ENCODE results near the gene ZBTB42. TPM values are rescaled to one million over a fixed set of nuclear protein-coding genes. Genes with fewer than 3 reads are reported as not detected.

The ZBTB42 gene
- total and polyA plus RNA-seq, 2 of the 4 experiments (the other 2 are of a cell fraction): 1.3 to 2.3 TPM

GRCh38 chr14:104752423-104752734 lies 48.5 kb upstream of the ZBTB42 start:
- peak overlapping the region; percentile 93 for H2AFZ ChIP-seq (replicated peaks; ENCODE audit: low read length, poor library complexity)
- peak overlapping the region; percentile 33 for H2BK5ac ChIP-seq (ENCODE audit: low read depth, low read length, poor library complexity, severe bottlenecking)
- peaks cover 18% of the 10 kb centered on the region for H3K36me3 ChIP-seq (ENCODE audit: control insufficient read depth, insufficient read depth, low read length)
- 0 out of 2 replicates have a peak overlapping the region, but pooled peaks have one; percentile 52 for H3K56ac ChIP-seq (ENCODE audit: extremely low read depth, insufficient read depth, low read length)
- no peaks in the 10 kb centered on the region for H3K9me3 ChIP-seq (ENCODE audit: control insufficient read depth, insufficient read depth, low read length)
- POLR2A ChIA-PET (ENCODE audit: unreplicated experiment): no interaction called here
- H3K4me2 ChIP-seq (ENCODE audit: low read depth, low read length): peak overlapping the region; percentile 87
- dilution Hi-C loops (cut with HindIII; ENCODE audit: low sequenced_read_pairs, unreplicated experiment): no loop called here
- peak overlapping the region; percentile 54 for H3K27ac ChIP-seq (ENCODE audit: insufficient read depth, low read length)
- 8% methylated on average over 20 of the region's 21 CpGs; no CpG with 5 or more reads in 1 of the 2 experiments for WGBS, 2 experiments (ENCODE audit: extremely low coverage in 2 of 2, insufficient read length in 1 of 2)
- H4K8ac ChIP-seq (ENCODE audit: low read depth in 2 of 2, low read length in 2 of 2): peak overlapping the region; percentile 64 to 79; a peak in 2 of 4 replicates
- H4K20me1 ChIP-seq (ENCODE audit: insufficient read depth, low read length): peaks cover 35% of the 10 kb centered on the region
- ATAC-seq (ENCODE audit: low read depth): no peak; the same call in 1 of the 2 replicates
- peak overlapping the region; percentile 69; the same call in 1 of the 2 replicates for H3K9ac ChIP-seq (ENCODE audit: low read depth, low read length)
- H3K14ac ChIP-seq (replicated peaks; ENCODE audit: low read depth, low read length): peak overlapping the region; percentile 87
- peaks cover 25% of the 10 kb centered on the region for H3K4me1 ChIP-seq (ENCODE audit: control insufficient read depth, insufficient read depth, low read length)
- H2BK15ac ChIP-seq (ENCODE audit: low read depth, low read length): no peak overlapping the region
- H3K27me3 ChIP-seq (ENCODE audit: control insufficient read depth, insufficient read depth, low read length): no peaks in the 10 kb centered on the region
- H2AK9ac ChIP-seq (replicated peaks; ENCODE audit: low read depth, low read length, poor library complexity): peak overlapping the region; percentile 81
- no peak for TF ChIP-seq NFE2L2 (IDR thresholded peaks at IDR 0.05; ENCODE audit: low read depth, low read length)
- BruUV-seq (replicated peaks): no TSS peak
- no peak overlapping the region for H2BK20ac ChIP-seq (ENCODE audit: low read depth, low read length)
- H2AK5ac ChIP-seq (ENCODE audit: low read depth, low read length): no peak overlapping the region
- H4K5ac ChIP-seq (ENCODE audit: low read depth, low read length): 0 out of 2 replicates have a peak overlapping the region, but pooled peaks have one; percentile 36
- H3K9me1 ChIP-seq (ENCODE audit: insufficient read depth, low read length): peaks cover 11% of the 10 kb centered on the region
- H2BK120ac ChIP-seq (ENCODE audit: low read depth, low read length): peak overlapping the region; percentile 65; the same call in 1 of the 2 replicates
- in situ Hi-C loops (cut with MboI; ENCODE audit: low sequenced_read_pairs): no loop called here
- peaks cover 8 to 39% of the 10 kb centered on the region in 2 experiments; a peak in 2 of 4 replicates for H3K79me1 ChIP-seq (ENCODE audit: low read depth in 1 of 2, low read length in 2 of 2)
- H3K4ac ChIP-seq (ENCODE audit: low read depth, low read length): peak overlapping the region; percentile 52
- H3K18ac ChIP-seq (ENCODE audit: low read depth, low read length): no peak overlapping the region
- no peak for DNase-seq
- intact Hi-C loops (cut with micrococcal nuclease): no loop called here
- H3K4me3 ChIP-seq (ENCODE audit: insufficient read depth, low read depth, low read length): peak overlapping the region; percentile 46
- H4K91ac ChIP-seq (ENCODE audit: insufficient read depth, low read depth, low read length): peak overlapping the region; percentile 41; the same call in 1 of the 2 replicates
- CTCF ChIA-PET: interaction anchor here (1.0 kb wide), 1 partner anchor 18 kb away, joined by 5 read pairs; no protein-coding TSS in a partner anchor
- no peak overlapping the region for H3K23ac ChIP-seq (ENCODE audit: low read depth, low read length)
